IPS-NIHi11 (cell line): ENCODE data around the gene BEST2.
A peak's percentile ranks its signal among the peaks of the same experiment; 100 is the strongest.

Source experiments
- DNase-seq: peaks from one replicate; pipeline ENCODE4 v3.0.0; 2012; ENCODE audit warnings: mixed read lengths, low spot score

BEST2 gene

GRCh38 chr19:12730064-12730463 lies 21.5 kb upstream of the BEST2 start:
- no peak for DNase-seq

GRCh38 chr19:12731337-12731736 lies 20.3 kb upstream of the BEST2 start:
- no peak for DNase-seq

- DNase-seq, result peak; percentile 50
Observed at GRCh38 chr19:12733369-12734214, 18.0 kb upstream of the BEST2 start.

GRCh38 chr19:12736995-12737834 lies 14.4 kb upstream of the BEST2 start, which contains the start of gene GET3:
Gene GET3, plus strand, starts transcription at chr19:12737497. Its CDS starts 9 bp downstream, at chr19:12737506.
- DNase-seq, result peak; percentile 92

- no peak for DNase-seq
Observed at GRCh38 chr19:12737835-12738351, 13.7 kb upstream of the BEST2 start.

GRCh38 chr19:12745166-12745897 lies 6.3 kb upstream of the BEST2 start:
- no peak for DNase-seq

- DNase-seq, result no peak
Observed at GRCh38 chr19:12748489-12748888, 3.1 kb upstream of the BEST2 start.

GRCh38 chr19:12749938-12750521 lies 1.6 kb upstream of the BEST2 start:
- no peak for DNase-seq

GRCh38 chr19:12750851-12751250 lies 740 bp upstream of the BEST2 start:
- DNase-seq, result no peak

- DNase-seq, result no peak
Observed at GRCh38 chr19:12752056-12752781, 628 bp downstream of the BEST2 start.

GRCh38 chr19:12754465-12755196 lies 3.0 kb downstream of the BEST2 start:
- DNase-seq, result no peak

- no peak for DNase-seq
Observed at GRCh38 chr19:12756150-12756883, 4.7 kb downstream of the BEST2 start.

- peak; percentile 94 for DNase-seq
Observed at GRCh38 chr19:12757544-12758274, 6.1 kb downstream of the BEST2 start.

- no peak for DNase-seq
Observed at GRCh38 chr19:12759686-12760085, 8.1 kb downstream of the BEST2 start.

- DNase-seq, result no peak
Observed at GRCh38 chr19:12763100-12763499, 11.5 kb downstream of the BEST2 start.

GRCh38 chr19:12764698-12765097 lies 13.1 kb downstream of the BEST2 start:
- DNase-seq, result no peak

- peak; percentile 85 for DNase-seq
Observed at GRCh38 chr19:12766051-12766521, 14.5 kb downstream of the BEST2 start.

- DNase-seq, result no peak
Observed at GRCh38 chr19:12767150-12767549, 15.6 kb downstream of the BEST2 start.

- no peak for DNase-seq
Observed at GRCh38 chr19:12767666-12768065, 16.1 kb downstream of the BEST2 start.
